ENCODE measurements around the gene SYT13.

GRCh38 chr11:45282081-45282480 is 4.1 kb downstream of the SYT13 start:
- TF ChIP-seq POLR2A (IDR thresholded peaks at IDR 0.05; ENCODE audit: borderline replicate concordance, extremely low read depth, insufficient read depth, insufficient read length), result no peak
- no peak for TF ChIP-seq CTCF (IDR thresholded peaks at IDR 0.05 in 2 of 3, conservative IDR thresholded peaks at IDR 0.05 in 1 of 3; ENCODE audit: borderline replicate concordance in 1 of 3, insufficient read depth in 1 of 3, low read depth in 2 of 3, low read length in 2 of 3)
- no peak for TF ChIP-seq TCF7L2 (IDR thresholded peaks at IDR 0.05; ENCODE audit: borderline replicate concordance, extremely low read depth, insufficient read depth, insufficient read length)
